Panc1 (cell line): ENCODE measurements around the gene DIABLO. TPM values are rescaled to one million over a fixed set of nuclear protein-coding genes. Genes with fewer than 3 reads are reported as not detected.
A peak's percentile ranks its signal among the peaks of the same experiment; 100 is the strongest.

Experiments used
- ATAC-seq: fragments of 200-7000 bp; cut with Tn5 transposase; 2 replicates; pipeline ENCODE4 v1.9.1; 2020; ENCODE audit warnings: mild to moderate bottlenecking, moderate library complexity
- Bru-seq: library from RNA; stranded (reverse); fragments of 400-500 nt; gene quantifications from one replicate; lab custom pipeline; 2021; lab: Mats Ljungman, UMichigan
- BruChase-seq, 2 experiments: library from RNA; stranded (reverse); fragments of 400-500 nt; gene quantifications; one replicate each; lab custom pipeline; 2021; lab: Mats Ljungman, UMichigan
- BruUV-seq: library from RNA; stranded (reverse); fragments of 400-500 nt; replicated peaks from 2 replicates; lab custom pipeline; 2021; lab: Mats Ljungman, UMichigan
- CTCF ChIA-PET: fragments of 300-600 bp; sonication (Branson Sonifier 250); formaldehyde crosslinking; loops from one replicate; lab custom pipeline; 2022; ENCODE audit warnings: antibody characterized with exemption; lab: Charles Lee
- POLR2A ChIA-PET: fragments of 300-600 bp; sonication (Branson Sonifier 250); formaldehyde crosslinking; loops from one replicate; lab custom pipeline; 2022; ENCODE audit warnings: antibody characterized with exemption; lab: Charles Lee
- DNase-seq: peaks from one replicate; pipeline ENCODE4 v3.0.0-alpha.2; 2010; ENCODE audit warnings: low read depth, low spot score
- H3K27ac ChIP-seq: 2 replicates; pipeline ENCODE4 v1.5.1; 2011; ENCODE audit warnings: mild to moderate bottlenecking, low read length, inconsistent platforms
- H3K27me3 ChIP-seq: fragments of 200-500 bp; sonication (Bioruptor generic); 2 replicates; pipeline ENCODE4 v1.6.0; 2014; ENCODE audit warnings: low read length, inconsistent platforms; ENCODE audit not compliant: control insufficient read depth, insufficient read depth
- H3K36me3 ChIP-seq: fragments of 200-500 bp; sonication (Bioruptor generic); 2 replicates; pipeline ENCODE4 v1.5.1; 2014; ENCODE audit warnings: inconsistent platforms, mild to moderate bottlenecking, low read length, moderate library complexity; ENCODE audit not compliant: control insufficient read depth, insufficient read depth
- H3K4me1 ChIP-seq: 2 replicates; pipeline ENCODE4 v1.5.1; 2011; ENCODE audit warnings: inconsistent platforms, mild to moderate bottlenecking, low read length, moderate library complexity; ENCODE audit not compliant: control insufficient read depth, insufficient read depth
- H3K4me3 ChIP-seq, 2 experiments: 2 replicates each; pipeline ENCODE4 v1.5.1; 2011 to 2012; ENCODE audit warnings: low read depth in 2 of 2, low read length in 2 of 2, mild to moderate bottlenecking in 2 of 2, inconsistent platforms in 1 of 2, moderate library complexity in 1 of 2
- H3K9me3 ChIP-seq: fragments of 200-500 bp; sonication (Bioruptor generic); 2 replicates; pipeline ENCODE4 v1.5.1; 2014; ENCODE audit warnings: low read depth, mild to moderate bottlenecking, inconsistent platforms, low read length, moderate library complexity; ENCODE audit not compliant: control insufficient read depth, insufficient read depth
- CTCF ChIP-seq: fragments of 450-650 bp; IDR thresholded peaks from 2 replicates; pipeline ENCODE4 v1.5.1; 2017; ENCODE audit warnings: mild to moderate bottlenecking
- POLR2AphosphoS5 ChIP-seq: IDR thresholded peaks from 2 replicates; pipeline ENCODE4 v1.6.1; 2012; ENCODE audit warnings: mild to moderate bottlenecking, low read depth, low read length, moderate library complexity
- SIN3A ChIP-seq: IDR thresholded peaks from 2 replicates; pipeline ENCODE4 v1.6.1; 2012; ENCODE audit warnings: low read depth, mild to moderate bottlenecking, low read length, moderate library complexity, borderline replicate concordance; ENCODE audit not compliant: insufficient read depth
- TCF7L2 ChIP-seq: IDR thresholded peaks from 2 replicates; pipeline ENCODE4 v1.6.1; 2011; ENCODE audit warnings: mild to moderate bottlenecking, low read depth, low read length, inconsistent platforms
- in situ Hi-C: cut with HindIII; loops from 2 replicates; pipeline ENCODE4 v1.10.0; 2016; ENCODE audit warnings: low sequenced_read_pairs, low pct_unique_long_range_greater_than_20kb
- intact Hi-C: fragments of 100-400 bp; cut with micrococcal nuclease; formaldehyde crosslinking; loops from one replicate; pipeline ENCODE4 v1.10.0; 2022; ENCODE audit not compliant: unreplicated experiment
- long read RNA-seq: library from polyadenylated mRNA; unstranded; transcript quantifications from one replicate; pipeline ENCODE4 v2.0.0, GENCODE V29; 2021; ENCODE audit not compliant: unreplicated experiment
- polyA plus RNA-seq: library from polyadenylated mRNA; unstranded; fragments of >200 nt; gene quantifications from one replicate; pipeline ENCODE4 v1.2.1, GENCODE V29; 2012; ENCODE audit warnings: missing spikeins; ENCODE audit not compliant: insufficient read length
- total RNA-seq: library from RNA; stranded (reverse); gene quantifications from one replicate; pipeline ENCODE4 v1.2.1, GENCODE V29; 2021; ENCODE audit not compliant: unreplicated experiment
- TF ChIP-seq, protein P1 (sequence below), 2 experiments: IDR thresholded peaks; 2 replicates each; pipeline ENCODE4 v1.6.1; 2011 to 2012; ENCODE audit warnings: low read depth in 2 of 2, control low read depth in 1 of 2, low read length in 1 of 2, mild to moderate bottlenecking in 1 of 2, moderate library complexity in 1 of 2; ENCODE audit not compliant: insufficient read depth in 1 of 2

DIABLO gene
- total RNA-seq (71.5 TPM), Bru-seq, nascent RNA (percentile 92 among the genes with signal in this experiment), BruChase-seq, experiment 1, labeled RNA remaining after a 2-hour chase (percentile 86 among the genes with signal in this experiment), BruChase-seq, experiment 2, labeled RNA remaining after a 6-hour chase (percentile 87 among the genes with signal in this experiment)
- 44.3 TPM for polyA plus RNA-seq
- long read RNA-seq, transcript DIABLO-216 (5 exons, 2,641 nt) = minor isoform, 6 of 87 reads
- long read RNA-seq, transcript DIABLO-207 (6 exons, 1,471 nt) = major isoform, 38 of 87 reads
- long read RNA-seq, transcript DIABLO-202 (6 exons, 1,336 nt) = minor isoform, 8 of 87 reads
- long read RNA-seq, transcript DIABLO-215 (5 exons, 2,569 nt) = minor isoform, 18 of 87 reads
- long read RNA-seq, partial matches to known transcripts = 1 of 87 reads
- long read RNA-seq, other reads (novel, unspliced or antisense) = 12 of 87 reads

GRCh38 chr12:122225683-122226365 lies at the start of gene DIABLO:
Gene DIABLO (minus strand): TSS chr12:122226052. CDS start chr12:122226014, 38 bp downstream.
- intact Hi-C loops = no loop called here
- TF ChIP-seq, protein P1, sequence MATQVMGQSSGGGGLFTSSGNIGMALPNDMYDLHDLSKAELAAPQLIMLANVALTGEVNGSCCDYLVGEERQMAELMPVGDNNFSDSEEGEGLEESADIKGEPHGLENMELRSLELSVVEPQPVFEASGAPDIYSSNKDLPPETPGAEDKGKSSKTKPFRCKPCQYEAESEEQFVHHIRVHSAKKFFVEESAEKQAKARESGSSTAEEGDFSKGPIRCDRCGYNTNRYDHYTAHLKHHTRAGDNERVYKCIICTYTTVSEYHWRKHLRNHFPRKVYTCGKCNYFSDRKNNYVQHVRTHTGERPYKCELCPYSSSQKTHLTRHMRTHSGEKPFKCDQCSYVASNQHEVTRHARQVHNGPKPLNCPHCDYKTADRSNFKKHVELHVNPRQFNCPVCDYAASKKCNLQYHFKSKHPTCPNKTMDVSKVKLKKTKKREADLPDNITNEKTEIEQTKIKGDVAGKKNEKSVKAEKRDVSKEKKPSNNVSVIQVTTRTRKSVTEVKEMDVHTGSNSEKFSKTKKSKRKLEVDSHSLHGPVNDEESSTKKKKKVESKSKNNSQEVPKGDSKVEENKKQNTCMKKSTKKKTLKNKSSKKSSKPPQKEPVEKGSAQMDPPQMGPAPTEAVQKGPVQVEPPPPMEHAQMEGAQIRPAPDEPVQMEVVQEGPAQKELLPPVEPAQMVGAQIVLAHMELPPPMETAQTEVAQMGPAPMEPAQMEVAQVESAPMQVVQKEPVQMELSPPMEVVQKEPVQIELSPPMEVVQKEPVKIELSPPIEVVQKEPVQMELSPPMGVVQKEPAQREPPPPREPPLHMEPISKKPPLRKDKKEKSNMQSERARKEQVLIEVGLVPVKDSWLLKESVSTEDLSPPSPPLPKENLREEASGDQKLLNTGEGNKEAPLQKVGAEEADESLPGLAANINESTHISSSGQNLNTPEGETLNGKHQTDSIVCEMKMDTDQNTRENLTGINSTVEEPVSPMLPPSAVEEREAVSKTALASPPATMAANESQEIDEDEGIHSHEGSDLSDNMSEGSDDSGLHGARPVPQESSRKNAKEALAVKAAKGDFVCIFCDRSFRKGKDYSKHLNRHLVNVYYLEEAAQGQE (IDR thresholded peaks at IDR 0.05; ENCODE audit: insufficient read depth in 1 of 2, low read depth in 2 of 2, low read length in 1 of 2) = peak; percentile 57 to 64; a peak in 3 of 4 replicates
- TF ChIP-seq SIN3A = peak; percentile 79; the same call in 1 of the 2 replicates
- TF ChIP-seq TCF7L2 = no peak
- TF ChIP-seq CTCF = no peak
- TF ChIP-seq POLR2AphosphoS5 = peak; percentile 88
- ATAC-seq = peak; percentile 96
- Histone ChIP-seq H3K4me1 (peaks cover 16% of the 10 kb centered on the region), H3K36me3 (peaks cover 15% of the 10 kb centered on the region; the same call in 1 of the 2 replicates), H3K27me3 (no peaks in the 10 kb centered on the region), H3K27ac (peak within 1 kb of the TSS; percentile 97), H3K4me3 (peak within 1 kb of the TSS; percentile 92 to 100), H3K9me3 (no peaks in the 10 kb centered on the region)
- ChIA-PET CTCF (interaction anchor here (0.5 to 0.6 kb wide), 2 partner anchors 268 to 1995 kb away, joined by 4 to 6 read pairs; no protein-coding TSS in a partner anchor), POLR2A (interaction anchor here (1.0 kb wide), 1 partner anchor 275 kb away, joined by 3 read pairs; the partner anchor contains the start of gene ZCCHC8)
- DNase-seq = peak; percentile 86
- no TSS peak for BruUV-seq
- in situ Hi-C loops = no loop called here

GRCh38 chr12:122275459-122275858 lies 49.6 kb upstream of the DIABLO start:
- no TSS peak for BruUV-seq
- Histone ChIP-seq H3K4me1 (no peaks in the 10 kb centered on the region), H3K9me3 (no peaks in the 10 kb centered on the region), H3K4me3 (no peak overlapping the region), H3K27ac (no peak overlapping the region), H3K27me3 (no peaks in the 10 kb centered on the region), H3K36me3 (peaks cover 25% of the 10 kb centered on the region)
- in situ Hi-C loops = no loop called here
- CTCF ChIA-PET = no interaction called here
- TF ChIP-seq, protein P1 (IDR thresholded peaks at IDR 0.05; ENCODE audit: insufficient read depth in 1 of 2, low read depth in 2 of 2, low read length in 1 of 2) = no peak
- TF ChIP-seq POLR2AphosphoS5 (no peak), CTCF (no peak), SIN3A (no peak), TCF7L2 (no peak)
- POLR2A ChIA-PET = no interaction called here
- ATAC-seq (no peak), DNase-seq (no peak)
- intact Hi-C loops = no loop called here
